NT2/D1 (cell line): ENCODE measurements around the gene LRRC42.

Experiments
- SUZ12 ChIP-seq: IDR thresholded peaks from 2 replicates; pipeline ENCODE4 v1.6.1; 2011; ENCODE audit not compliant: insufficient read length, insufficient read depth; ENCODE audit errors: extremely low read depth
- YY1 ChIP-seq: IDR thresholded peaks from 2 replicates; pipeline ENCODE4 v1.6.1; 2011; ENCODE audit not compliant: insufficient read length, insufficient read depth
- ZNF274 ChIP-seq: IDR thresholded peaks from 2 replicates; pipeline ENCODE4 v1.6.1; 2011; ENCODE audit warnings: mild to moderate bottlenecking, low read depth, low read length

DNA sequence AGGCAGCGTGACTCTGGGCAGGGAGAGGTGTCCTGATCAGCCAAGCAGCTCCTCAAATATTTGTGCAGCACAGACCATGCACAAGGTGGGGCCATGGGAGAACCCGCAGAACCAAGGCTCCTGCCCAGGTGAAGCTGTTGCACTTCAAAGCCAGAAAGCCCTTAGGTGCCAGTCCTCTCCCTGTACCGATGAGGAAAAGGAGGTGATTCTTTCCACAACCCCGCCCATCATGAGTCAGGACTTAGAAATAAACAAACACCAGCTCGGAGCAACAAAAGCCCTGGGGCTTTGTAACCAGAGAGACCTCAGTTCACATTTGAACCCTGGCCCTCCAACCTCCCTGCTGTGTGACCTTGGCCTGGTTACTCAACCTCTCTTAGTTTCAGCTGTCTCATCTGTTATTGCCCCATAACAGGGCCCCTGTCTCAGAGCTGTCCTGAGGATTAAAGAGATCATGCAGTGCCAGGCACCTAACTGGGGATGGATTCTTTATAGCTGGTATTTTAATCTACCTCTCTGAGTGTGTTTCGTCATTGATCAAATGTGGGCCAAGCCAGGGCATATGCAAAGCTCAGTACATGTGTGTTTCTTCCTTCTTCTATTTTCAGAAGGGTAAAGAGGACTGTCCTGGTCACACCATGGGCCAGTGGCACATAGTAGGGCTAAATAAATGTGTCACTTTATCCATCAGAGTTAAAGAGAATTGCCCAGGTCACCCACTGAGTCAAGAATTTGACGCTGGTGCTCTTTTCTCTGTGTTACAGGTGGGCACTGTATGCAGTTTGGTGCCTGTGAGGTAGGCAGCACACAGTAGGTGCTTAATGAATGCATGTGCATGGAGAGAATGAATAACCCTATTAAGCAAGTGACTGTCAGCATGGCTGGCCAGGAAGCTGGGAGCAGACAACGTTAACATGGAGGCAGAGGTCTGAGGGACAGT is 70.5 kb downstream of the LRRC42 start:
- TF ChIP-seq YY1: no peak
- no peak for TF ChIP-seq ZNF274
- TF ChIP-seq SUZ12: no peak
